ENCODE results near the gene MYH10. TPM values are rescaled to one million over a fixed set of nuclear protein-coding genes. Genes with fewer than 3 reads are reported as not detected.

Gene MYH10
- total RNA-seq, 2 donors from 2014 or later = 251 to 257 TPM

- H3K27me3 ChIP-seq (ENCODE audit: control insufficient read depth, insufficient read depth, low read length, poor library complexity, severe bottlenecking) = no peaks in the 10 kb centered on the region
- no peak for DNase-seq
- H3K36me3 ChIP-seq (ENCODE audit: control insufficient read depth, insufficient read depth, low read length) = peaks cover 95% of the 10 kb centered on the region
- Mint-ChIP-seq H3K9me3 (no peaks in the 10 kb centered on the region), H3K27ac (no peak overlapping the region), H3K4me1 (peaks cover 5% of the 10 kb centered on the region), H3K36me3 (ENCODE audit: low read depth) (peaks cover 62% of the 10 kb centered on the region), H3K27me3 (ENCODE audit: insufficient read depth) (no peaks in the 10 kb centered on the region), H3K4me3 (no peak overlapping the region)
- no peak overlapping the region for H3K4me3 ChIP-seq (ENCODE audit: low read length)
- H3K9ac ChIP-seq (ENCODE audit: extremely low read depth, low read length, poor library complexity, severe bottlenecking) = no peak overlapping the region
- TF ChIP-seq, protein P1, sequence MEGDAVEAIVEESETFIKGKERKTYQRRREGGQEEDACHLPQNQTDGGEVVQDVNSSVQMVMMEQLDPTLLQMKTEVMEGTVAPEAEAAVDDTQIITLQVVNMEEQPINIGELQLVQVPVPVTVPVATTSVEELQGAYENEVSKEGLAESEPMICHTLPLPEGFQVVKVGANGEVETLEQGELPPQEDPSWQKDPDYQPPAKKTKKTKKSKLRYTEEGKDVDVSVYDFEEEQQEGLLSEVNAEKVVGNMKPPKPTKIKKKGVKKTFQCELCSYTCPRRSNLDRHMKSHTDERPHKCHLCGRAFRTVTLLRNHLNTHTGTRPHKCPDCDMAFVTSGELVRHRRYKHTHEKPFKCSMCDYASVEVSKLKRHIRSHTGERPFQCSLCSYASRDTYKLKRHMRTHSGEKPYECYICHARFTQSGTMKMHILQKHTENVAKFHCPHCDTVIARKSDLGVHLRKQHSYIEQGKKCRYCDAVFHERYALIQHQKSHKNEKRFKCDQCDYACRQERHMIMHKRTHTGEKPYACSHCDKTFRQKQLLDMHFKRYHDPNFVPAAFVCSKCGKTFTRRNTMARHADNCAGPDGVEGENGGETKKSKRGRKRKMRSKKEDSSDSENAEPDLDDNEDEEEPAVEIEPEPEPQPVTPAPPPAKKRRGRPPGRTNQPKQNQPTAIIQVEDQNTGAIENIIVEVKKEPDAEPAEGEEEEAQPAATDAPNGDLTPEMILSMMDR (conservative IDR thresholded peaks at IDR 0.05) = no peak
- no peaks in the 10 kb centered on the region for H3K4me1 ChIP-seq (ENCODE audit: control insufficient read depth, insufficient read depth, low read length)
- no peaks in the 10 kb centered on the region for H3K9me3 ChIP-seq (ENCODE audit: control insufficient read depth, low read length)
- no peak overlapping the region for H3K27ac ChIP-seq (ENCODE audit: low read depth, low read length)
- 97% methylated on average over 3 to 4 of the region's 4 CpGs for WGBS, 2 experiments (ENCODE audit: insufficient coverage in 1 of 2, insufficient read length in 1 of 2)
These were observed 171.4 kb downstream of the MYH10 start for GRCh38 chr17:8459107-8459506.

- Mint-ChIP-seq H3K4me3 (no peak overlapping the region), H3K36me3 (ENCODE audit: low read depth) (peaks cover 60% of the 10 kb centered on the region), H3K9me3 (no peaks in the 10 kb centered on the region), H3K27ac (no peak overlapping the region), H3K27me3 (ENCODE audit: insufficient read depth) (no peaks in the 10 kb centered on the region), H3K4me1 (peaks cover 5% of the 10 kb centered on the region)
- Histone ChIP-seq H3K9me3 (ENCODE audit: control insufficient read depth, low read length) (no peaks in the 10 kb centered on the region), H3K27me3 (ENCODE audit: control insufficient read depth, insufficient read depth, low read length, poor library complexity, severe bottlenecking) (no peaks in the 10 kb centered on the region), H3K4me1 (ENCODE audit: control insufficient read depth, insufficient read depth, low read length) (no peaks in the 10 kb centered on the region), H3K36me3 (ENCODE audit: control insufficient read depth, insufficient read depth, low read length) (peaks cover 95% of the 10 kb centered on the region), H3K9ac (ENCODE audit: extremely low read depth, low read length, poor library complexity, severe bottlenecking) (no peak overlapping the region), H3K4me3 (ENCODE audit: low read length) (no peak overlapping the region), H3K27ac (ENCODE audit: low read depth, low read length) (no peak overlapping the region)
- no peak for DNase-seq
- 93 to 97% methylated on average over 3 to 6 of the region's 6 CpGs for WGBS, 2 experiments (ENCODE audit: insufficient coverage in 1 of 2, insufficient read length in 1 of 2)
- TF ChIP-seq, protein P1 (conservative IDR thresholded peaks at IDR 0.05) = no peak
These were observed 172.4 kb downstream of the MYH10 start for GRCh38 chr17:8458128-8458527.

GRCh38 chr17:8455665-8456209 lies 174.8 kb downstream of the MYH10 start:
- Mint-ChIP-seq H3K36me3 (ENCODE audit: low read depth) (peaks cover 68% of the 10 kb centered on the region), H3K9me3 (no peaks in the 10 kb centered on the region), H3K27me3 (ENCODE audit: insufficient read depth) (no peaks in the 10 kb centered on the region), H3K4me1 (peaks cover 9% of the 10 kb centered on the region), H3K27ac (no peak overlapping the region), H3K4me3 (no peak overlapping the region)
- Histone ChIP-seq H3K4me3 (ENCODE audit: low read length) (no peak overlapping the region), H3K9ac (ENCODE audit: extremely low read depth, low read length, poor library complexity, severe bottlenecking) (no peak overlapping the region), H3K9me3 (ENCODE audit: control insufficient read depth, low read length) (no peaks in the 10 kb centered on the region), H3K27ac (ENCODE audit: low read depth, low read length) (no peak overlapping the region), H3K27me3 (ENCODE audit: control insufficient read depth, insufficient read depth, low read length, poor library complexity, severe bottlenecking) (no peaks in the 10 kb centered on the region), H3K4me1 (ENCODE audit: control insufficient read depth, insufficient read depth, low read length) (no peaks in the 10 kb centered on the region), H3K36me3 (ENCODE audit: control insufficient read depth, insufficient read depth, low read length) (peaks cover 95% of the 10 kb centered on the region)
- TF ChIP-seq, protein P1 (conservative IDR thresholded peaks at IDR 0.05) = no peak
- WGBS, 2 experiments (ENCODE audit: insufficient coverage in 1 of 2, insufficient read length in 1 of 2) = 80 to 91% methylated on average over 1 to 2 of the region's 2 CpGs
- no peak for DNase-seq
